SJSA1 (cell line): ENCODE results near the gene BACH2. TPM values are rescaled to one million over a fixed set of nuclear protein-coding genes. Genes with fewer than 3 reads are reported as not detected.

Source experiments
- DNase-seq, 2 experiments: peaks; one replicate each; pipeline ENCODE4 v3.0.0-alpha.2; 2015 to 2020; ENCODE audit warnings: low spot score in 2 of 2, low read depth in 1 of 2
- H3K27ac ChIP-seq: fragments of 250-450 bp; sonication (Bioruptor Pico); 2 replicates; pipeline ENCODE4 v1.5.1; 2020; ENCODE audit warnings: mild to moderate bottlenecking, moderate library complexity
- H3K27me3 ChIP-seq: fragments of 250-450 bp; sonication (Bioruptor Pico); replicated peaks from 2 replicates; pipeline ENCODE4 v1.5.1; 2020; ENCODE audit warnings: mild to moderate bottlenecking, moderate library complexity
- H3K36me3 ChIP-seq: fragments of 250-450 bp; sonication (Bioruptor Pico); 2 replicates; pipeline ENCODE4 v1.5.1; 2020; ENCODE audit warnings: mild to moderate bottlenecking
- H3K4me1 ChIP-seq: fragments of 250-450 bp; sonication (Bioruptor Pico); replicated peaks from 2 replicates; pipeline ENCODE4 v1.6.1; 2021; ENCODE audit warnings: mild to moderate bottlenecking
- H3K4me3 ChIP-seq: fragments of 250-450 bp; sonication (Bioruptor Pico); 2 replicates; pipeline ENCODE4 v1.5.1; 2020; ENCODE audit warnings: mild to moderate bottlenecking
- H3K9me3 ChIP-seq: fragments of 250-450 bp; sonication (Bioruptor Pico); replicated peaks from 2 replicates; pipeline ENCODE4 v1.5.1; 2020; ENCODE audit warnings: mild to moderate bottlenecking
- total RNA-seq: library from RNA; depleted of rRNA; stranded (reverse); fragments of >200 nt; shearing (Covaris generic); gene quantifications from 2 replicates; pipeline ENCODE4 v1.2.3, GENCODE V29; 2014

The BACH2 gene
- total RNA-seq, 1 experiment from 2014 or later, result 1.3 TPM

DNA sequence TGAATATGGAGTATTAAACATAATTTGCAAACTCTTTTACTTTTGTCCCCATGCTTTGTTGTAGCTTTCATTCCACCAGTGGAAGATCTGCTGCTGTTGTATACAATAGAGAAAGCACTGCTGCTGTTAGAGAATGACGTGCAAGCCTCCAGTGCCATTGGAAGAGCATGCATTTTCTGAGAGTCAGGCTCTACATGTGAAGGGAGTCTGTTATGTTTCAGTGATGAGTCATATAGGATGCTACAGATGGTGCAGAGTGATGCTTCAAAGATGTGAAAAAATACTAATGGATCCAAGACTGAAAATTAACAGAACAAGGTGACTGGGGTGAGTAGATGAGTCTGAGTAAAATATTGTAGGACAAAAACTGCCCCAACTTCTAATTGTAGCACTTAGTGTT lies 22.4 kb upstream of the BACH2 start:
- H3K36me3 ChIP-seq, result no peaks in the 10 kb centered on the region
- no peaks in the 10 kb centered on the region for H3K4me1 ChIP-seq
- no peak for DNase-seq

GRCh38 chr6:90315986-90316385 lies 19.3 kb upstream of the BACH2 start:
- H3K4me1 ChIP-seq, result no peaks in the 10 kb centered on the region
- H3K36me3 ChIP-seq, result no peaks in the 10 kb centered on the region
- no peaks in the 10 kb centered on the region; the same call in 1 of the 2 replicates for H3K27me3 ChIP-seq
- no peaks in the 10 kb centered on the region for H3K9me3 ChIP-seq
- no peak for DNase-seq
- H3K4me3 ChIP-seq, result no peak overlapping the region
- H3K27ac ChIP-seq, result no peak overlapping the region

More for the DNA sequence above, 22.4 kb upstream of the BACH2 start:
- H3K9me3 ChIP-seq, result no peaks in the 10 kb centered on the region
- H3K27ac ChIP-seq, result no peak overlapping the region
- no peak overlapping the region for H3K4me3 ChIP-seq
- H3K27me3 ChIP-seq, result no peaks in the 10 kb centered on the region; the same call in 1 of the 2 replicates

GRCh38 chr6:90315354-90315950 lies 18.8 kb upstream of the BACH2 start:
- H3K36me3 ChIP-seq, result no peaks in the 10 kb centered on the region
- H3K4me3 ChIP-seq, result no peak overlapping the region
- no peak overlapping the region for H3K27ac ChIP-seq
- no peaks in the 10 kb centered on the region for H3K9me3 ChIP-seq
- H3K27me3 ChIP-seq, result no peaks in the 10 kb centered on the region; the same call in 1 of the 2 replicates
- H3K4me1 ChIP-seq, result no peaks in the 10 kb centered on the region
- no peak for DNase-seq

DNA sequence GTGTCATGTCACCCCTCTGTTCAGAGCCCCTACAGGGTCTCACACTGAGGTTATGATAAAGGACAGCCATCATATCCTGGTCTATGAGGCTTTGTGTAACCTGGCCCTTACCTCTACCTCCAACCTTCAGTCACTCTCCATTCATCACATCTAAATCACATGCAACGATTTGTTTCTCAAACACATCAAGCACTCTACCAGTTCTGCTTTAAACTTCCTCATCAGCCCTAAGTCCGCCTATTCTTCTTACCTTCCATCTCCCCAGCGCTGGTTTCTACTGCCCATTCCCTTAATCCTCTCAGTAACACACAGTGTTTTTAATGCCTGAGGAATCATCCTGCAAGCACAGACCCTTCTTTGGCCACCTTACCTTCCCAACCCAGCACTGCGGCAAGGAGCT lies 17.9 kb upstream of the BACH2 start:
- Histone ChIP-seq H3K27me3 (no peaks in the 10 kb centered on the region; the same call in 1 of the 2 replicates), H3K4me1 (no peaks in the 10 kb centered on the region), H3K36me3 (no peaks in the 10 kb centered on the region), H3K9me3 (no peaks in the 10 kb centered on the region), H3K4me3 (no peak overlapping the region), H3K27ac (no peak overlapping the region)
- DNase-seq, result no peak

GRCh38 chr6:90311569-90311968 lies 14.9 kb upstream of the BACH2 start:
- Histone ChIP-seq H3K27ac (no peak overlapping the region), H3K4me1 (no peaks in the 10 kb centered on the region), H3K4me3 (no peak overlapping the region), H3K9me3 (no peaks in the 10 kb centered on the region), H3K36me3 (no peaks in the 10 kb centered on the region), H3K27me3 (no peaks in the 10 kb centered on the region; the same call in 1 of the 2 replicates)
- DNase-seq, result no peak

- Histone ChIP-seq H3K9me3 (no peaks in the 10 kb centered on the region), H3K4me3 (no peak overlapping the region), H3K4me1 (no peaks in the 10 kb centered on the region), H3K27ac (no peak overlapping the region), H3K27me3 (peaks cover 6% of the 10 kb centered on the region; the same call in 1 of the 2 replicates), H3K36me3 (no peaks in the 10 kb centered on the region)
- no peak for DNase-seq
Observed at GRCh38 chr6:90305800-90306448, 9.3 kb upstream of the BACH2 start.

GRCh38 chr6:90304308-90304707 lies 7.7 kb upstream of the BACH2 start:
- no peak for DNase-seq
- Histone ChIP-seq H3K9me3 (no peaks in the 10 kb centered on the region), H3K4me3 (no peak overlapping the region), H3K36me3 (no peaks in the 10 kb centered on the region), H3K27ac (no peak overlapping the region), H3K4me1 (no peaks in the 10 kb centered on the region), H3K27me3 (peaks cover 6% of the 10 kb centered on the region)

GRCh38 chr6:90303039-90303438 lies 6.4 kb upstream of the BACH2 start:
- peaks cover 6% of the 10 kb centered on the region for H3K27me3 ChIP-seq

DNA sequence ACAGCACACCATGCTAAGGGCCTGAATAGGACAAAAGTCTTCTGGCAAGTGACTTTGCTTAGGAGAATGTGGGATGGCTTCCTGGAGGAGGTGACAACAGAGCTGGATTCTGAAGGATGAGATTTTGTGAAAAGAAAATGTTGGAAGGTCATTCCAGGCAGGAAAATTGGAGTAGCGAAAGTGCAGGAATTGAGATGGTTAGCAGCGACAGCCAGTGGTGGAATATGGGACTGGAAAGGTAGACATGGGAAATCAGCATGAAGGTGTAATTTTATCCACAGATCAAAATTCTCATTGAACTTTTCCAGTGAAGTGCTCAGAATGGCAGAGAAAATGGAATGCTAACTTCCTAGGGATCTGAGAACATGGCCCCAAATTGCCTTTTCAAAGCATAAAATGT lies 5.7 kb upstream of the BACH2 start:
- no peak for DNase-seq
- no peaks in the 10 kb centered on the region for H3K4me1 ChIP-seq
- peaks cover 6% of the 10 kb centered on the region for H3K27me3 ChIP-seq
- no peaks in the 10 kb centered on the region for H3K36me3 ChIP-seq
- H3K9me3 ChIP-seq, result no peaks in the 10 kb centered on the region
- H3K27ac ChIP-seq, result no peak overlapping the region
- no peak overlapping the region for H3K4me3 ChIP-seq

More at GRCh38 chr6:90303039-90303438, 6.4 kb upstream of the BACH2 start:
- Histone ChIP-seq H3K4me3 (no peak overlapping the region), H3K4me1 (no peaks in the 10 kb centered on the region), H3K36me3 (no peaks in the 10 kb centered on the region), H3K9me3 (no peaks in the 10 kb centered on the region), H3K27ac (no peak overlapping the region)
- no peak for DNase-seq

GRCh38 chr6:90301816-90302215 lies 5.2 kb upstream of the BACH2 start:
- Histone ChIP-seq H3K4me3 (no peak overlapping the region), H3K4me1 (peaks cover 3% of the 10 kb centered on the region; the same call in 1 of the 2 replicates), H3K27me3 (peaks cover 6% of the 10 kb centered on the region), H3K36me3 (no peaks in the 10 kb centered on the region), H3K27ac (no peak overlapping the region), H3K9me3 (no peaks in the 10 kb centered on the region)
- no peak for DNase-seq

DNA sequence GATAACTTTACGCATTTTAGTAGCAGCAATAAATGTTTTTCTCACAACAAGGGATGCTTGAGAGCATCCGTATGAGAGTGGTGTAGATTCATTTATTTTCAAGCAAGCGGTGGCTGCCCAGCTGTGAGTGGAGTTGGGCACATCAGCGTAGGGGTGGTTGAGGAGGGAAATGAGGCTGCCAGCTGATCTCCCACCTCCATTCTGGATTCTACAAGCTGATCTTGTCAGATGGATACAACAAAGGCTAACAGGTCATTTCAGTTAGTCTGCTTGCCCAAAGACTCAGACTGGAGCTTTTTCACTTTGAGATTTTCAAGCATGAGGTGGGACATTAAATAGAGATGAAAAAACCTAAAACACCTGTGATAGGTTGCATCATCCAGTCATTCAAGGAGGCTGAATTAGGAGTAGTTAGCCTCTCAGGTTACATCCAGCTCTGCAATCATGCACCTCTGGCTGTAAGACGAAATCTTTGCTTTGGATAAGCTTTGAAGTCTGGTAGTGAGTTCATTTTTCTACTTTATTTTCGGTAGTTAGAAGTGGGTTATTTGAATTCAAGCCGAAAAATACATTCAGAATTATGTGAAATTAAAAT lies 1.9 kb upstream of the BACH2 start:
- H3K4me3 ChIP-seq, result no peak overlapping the region
- no peak for DNase-seq
- H3K9me3 ChIP-seq, result 0 out of 2 replicates have a peak, but pooled peaks cover 3% of the 10 kb centered on the region
- no peak overlapping the region for H3K27ac ChIP-seq
- no peaks in the 10 kb centered on the region; the same call in none of the 2 replicates for H3K27me3 ChIP-seq
- H3K36me3 ChIP-seq, result no peaks in the 10 kb centered on the region
- peaks cover 18% of the 10 kb centered on the region for H3K4me1 ChIP-seq

DNA sequence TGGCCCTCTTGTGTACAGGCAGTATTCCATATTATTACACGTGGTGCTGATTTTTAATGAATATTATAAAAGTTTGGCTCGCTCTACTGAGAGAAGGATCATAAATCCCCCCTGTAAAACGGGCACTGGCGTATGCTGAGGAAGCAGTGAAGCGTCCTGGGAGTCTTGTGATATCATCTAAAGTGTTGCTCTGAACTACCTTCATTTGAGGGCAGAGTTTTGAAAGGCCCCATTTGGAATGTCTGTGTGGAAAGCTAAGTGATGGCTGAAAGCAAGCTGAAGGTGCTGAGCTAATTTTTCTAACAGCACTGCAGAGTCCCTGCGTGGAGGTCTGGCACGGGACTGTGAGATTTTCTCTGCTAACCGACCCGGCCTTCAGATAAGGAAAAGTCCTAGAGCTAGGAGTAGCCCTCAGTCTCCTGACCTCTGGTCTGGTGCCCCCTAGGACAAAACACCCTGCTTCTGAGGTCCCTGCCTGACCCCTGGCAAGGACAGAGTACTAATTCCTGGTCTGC lies 1.3 kb upstream of the BACH2 start:
- Histone ChIP-seq H3K27me3 (no peaks in the 10 kb centered on the region; the same call in none of the 2 replicates), H3K4me1 (peaks cover 18% of the 10 kb centered on the region), H3K9me3 (0 out of 2 replicates have a peak, but pooled peaks cover 3% of the 10 kb centered on the region), H3K27ac (no peak overlapping the region), H3K36me3 (no peaks in the 10 kb centered on the region), H3K4me3 (no peak overlapping the region)
- DNase-seq, result no peak

DNA sequence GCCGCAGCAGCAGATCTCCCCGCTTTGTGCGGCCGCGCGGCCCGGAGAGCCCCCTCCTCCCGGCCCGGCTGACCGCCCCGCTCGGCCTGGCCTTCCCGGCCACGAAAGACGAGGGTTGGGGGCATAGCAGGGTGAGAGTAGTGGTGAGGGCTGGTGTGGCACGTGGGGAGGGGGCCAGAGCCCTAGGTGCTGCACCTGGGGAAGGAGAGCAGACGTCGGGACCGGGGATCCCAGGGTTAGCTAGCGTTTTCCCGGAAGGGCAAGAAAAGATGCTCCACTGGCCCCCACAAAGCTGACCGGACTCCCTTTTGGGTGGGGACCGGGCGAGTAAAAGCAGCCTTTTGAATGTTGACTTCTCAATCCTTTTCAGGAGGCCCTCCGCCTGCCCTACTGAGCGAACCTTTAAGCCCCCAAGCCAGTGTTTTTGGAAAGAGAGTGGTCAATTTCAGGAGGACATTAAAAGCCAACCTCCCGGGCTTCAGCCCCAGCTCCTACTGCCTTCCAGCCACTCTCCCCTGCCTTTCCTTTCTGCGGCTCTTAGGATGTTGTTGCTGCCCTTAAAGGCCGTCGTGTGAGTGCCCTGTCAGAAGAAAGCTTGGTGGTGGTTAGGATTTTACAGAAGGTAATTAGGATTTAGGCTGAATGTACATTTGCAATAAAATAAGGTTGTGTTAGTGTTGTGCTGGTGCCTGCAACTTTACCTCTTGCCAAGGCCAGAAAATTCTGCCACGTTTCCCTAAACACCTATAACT lies 648 bp upstream of the BACH2 start:
- Histone ChIP-seq H3K27me3 (no peaks in the 10 kb centered on the region; the same call in none of the 2 replicates), H3K4me1 (peaks cover 18% of the 10 kb centered on the region), H3K36me3 (no peaks in the 10 kb centered on the region), H3K4me3 (peak overlapping the region; percentile 67), H3K27ac (no peak overlapping the region), H3K9me3 (0 out of 2 replicates have a peak, but pooled peaks cover 3% of the 10 kb centered on the region)
- DNase-seq, result no peak
